Retinal pigment epithelial cell (primary cell): Measurements from ENCODE around the gene KIF26B.
"Not testable (repeated sequence)": the region's sequence is repeated elsewhere in the genome, so short reads cannot be mapped to it uniquely, and the experiment has no call there.

Source experiments
- DNase-seq: peaks from one replicate; pipeline ENCODE4 v3.0.0-alpha.2; 2010; ENCODE audit warnings: low read depth
- H3K4me3 ChIP-seq: 2 replicates; pipeline ENCODE4 v1.5.1; 2011; ENCODE audit warnings: mild to moderate bottlenecking, low read length, control low read depth, moderate library complexity
- TF ChIP-seq, protein P1 (sequence below): conservative IDR thresholded peaks from 2 replicates; pipeline ENCODE4 v1.5.1; 2011; ENCODE audit warnings: low read depth, low read length, control low read depth, inconsistent platforms

KIF26B gene

GRCh38 chr1:245390975-245391374 is 236.2 kb downstream of the KIF26B start:
- no peak overlapping the region for H3K4me3 ChIP-seq
- DNase-seq: no peak
- TF ChIP-seq, protein P1, sequence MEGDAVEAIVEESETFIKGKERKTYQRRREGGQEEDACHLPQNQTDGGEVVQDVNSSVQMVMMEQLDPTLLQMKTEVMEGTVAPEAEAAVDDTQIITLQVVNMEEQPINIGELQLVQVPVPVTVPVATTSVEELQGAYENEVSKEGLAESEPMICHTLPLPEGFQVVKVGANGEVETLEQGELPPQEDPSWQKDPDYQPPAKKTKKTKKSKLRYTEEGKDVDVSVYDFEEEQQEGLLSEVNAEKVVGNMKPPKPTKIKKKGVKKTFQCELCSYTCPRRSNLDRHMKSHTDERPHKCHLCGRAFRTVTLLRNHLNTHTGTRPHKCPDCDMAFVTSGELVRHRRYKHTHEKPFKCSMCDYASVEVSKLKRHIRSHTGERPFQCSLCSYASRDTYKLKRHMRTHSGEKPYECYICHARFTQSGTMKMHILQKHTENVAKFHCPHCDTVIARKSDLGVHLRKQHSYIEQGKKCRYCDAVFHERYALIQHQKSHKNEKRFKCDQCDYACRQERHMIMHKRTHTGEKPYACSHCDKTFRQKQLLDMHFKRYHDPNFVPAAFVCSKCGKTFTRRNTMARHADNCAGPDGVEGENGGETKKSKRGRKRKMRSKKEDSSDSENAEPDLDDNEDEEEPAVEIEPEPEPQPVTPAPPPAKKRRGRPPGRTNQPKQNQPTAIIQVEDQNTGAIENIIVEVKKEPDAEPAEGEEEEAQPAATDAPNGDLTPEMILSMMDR: no peak

GRCh38 chr1:245393694-245394093 is 238.9 kb downstream of the KIF26B start:
- no peak for DNase-seq
- H3K4me3 ChIP-seq: no peak overlapping the region
- TF ChIP-seq, protein P1: no peak

DNA sequence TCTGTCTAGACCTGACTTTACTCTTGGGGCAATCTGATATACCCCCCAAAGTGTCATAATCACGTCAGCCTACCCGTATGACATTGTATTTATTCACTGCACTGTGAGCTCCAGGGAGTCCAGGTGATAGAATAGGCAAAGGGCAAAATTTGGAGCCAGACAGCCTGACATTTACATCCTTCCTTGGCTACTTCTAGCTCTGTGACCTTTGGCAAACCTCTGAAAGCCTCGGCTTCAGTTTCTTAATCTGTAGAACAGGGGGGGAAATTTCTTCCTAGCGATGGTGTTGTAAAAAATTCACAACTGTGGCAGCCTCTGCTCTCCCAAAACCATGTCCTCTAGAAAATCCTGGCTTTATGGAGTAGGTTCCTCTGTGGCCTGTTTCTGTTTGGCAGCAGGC is 240.9 kb downstream of the KIF26B start:
- no peak for DNase-seq
- TF ChIP-seq, protein P1: no peak
- no peak overlapping the region for H3K4me3 ChIP-seq

- no peak for DNase-seq
- no peak overlapping the region for H3K4me3 ChIP-seq
- TF ChIP-seq, protein P1: no peak
Observed at GRCh38 chr1:245396615-245397014, 241.8 kb downstream of the KIF26B start.

DNA sequence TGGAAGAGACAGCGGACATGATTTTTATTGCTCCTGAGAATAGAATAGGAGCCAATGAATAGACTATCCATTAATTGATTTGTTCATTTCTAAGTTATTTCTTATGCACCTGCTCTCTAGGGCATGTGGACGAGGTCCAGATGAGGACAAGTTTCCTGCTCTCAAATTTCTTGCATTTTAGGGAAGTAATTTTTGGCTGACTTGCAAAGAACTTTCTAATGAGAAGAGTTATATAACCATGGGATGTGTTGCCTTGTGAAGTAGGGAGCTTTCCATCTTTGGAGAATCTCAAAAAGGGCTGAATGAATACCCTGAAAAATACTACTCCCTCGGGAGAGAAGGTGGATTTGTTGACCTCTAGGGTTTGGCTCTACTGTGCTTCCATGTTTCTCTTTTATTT is 243.0 kb downstream of the KIF26B start:
- no peak for DNase-seq
- TF ChIP-seq, protein P1: no peak
- H3K4me3 ChIP-seq: no peak overlapping the region

DNA sequence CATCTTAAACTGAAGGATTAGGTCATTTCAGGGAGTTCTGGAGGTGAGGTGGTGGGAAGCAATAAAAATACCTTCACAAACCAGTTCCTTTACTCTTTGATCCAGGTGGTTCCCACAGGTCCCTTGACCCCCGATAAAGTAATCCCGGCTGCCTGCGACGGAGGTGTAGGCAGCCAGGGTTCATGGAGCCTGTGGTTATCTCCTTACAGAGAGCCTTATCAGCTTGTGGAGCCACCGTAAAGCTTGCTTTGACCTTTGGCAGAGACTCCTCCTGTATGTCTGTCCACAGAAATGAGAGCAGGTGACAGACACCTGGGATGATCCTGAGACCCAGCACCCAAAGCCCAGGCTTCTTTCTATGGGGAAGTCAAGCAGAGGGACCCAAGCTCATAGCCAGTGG is 243.4 kb downstream of the KIF26B start:
- TF ChIP-seq, protein P1: no peak
- no peak for DNase-seq

GRCh38 chr1:245401881-245402587 is 247.2 kb downstream of the KIF26B start:
- TF ChIP-seq, protein P1: no peak
- no peak overlapping the region for H3K4me3 ChIP-seq
- DNase-seq: no peak

More for the DNA sequence above, 243.4 kb downstream of the KIF26B start:
- H3K4me3 ChIP-seq: no peak overlapping the region

GRCh38 chr1:245402998-245403397 is 248.2 kb downstream of the KIF26B start:
- not testable (repeated sequence) for H3K4me3 ChIP-seq

More at GRCh38 chr1:245402998-245403397, 248.2 kb downstream of the KIF26B start:
- DNase-seq: not testable (repeated sequence)
